Tibial artery (tissue), 4 donors: ENCODE data around the gene ADAM8.

Experiments used
- DNase-seq, 2 donors: peaks; one replicate each; pipeline ENCODE4 v3.0.0-alpha.2; 2019
- H3K27ac ChIP-seq, 2 donors: fragments of 200-600 bp; sonication (generic) in 1 of 2; 1 replicate in 1 of 2; 2 replicates in 1 of 2; pipeline ENCODE4 v1.5.1; 2018 to 2019; ENCODE audit warnings: mild to moderate bottlenecking in 1 of 2
- H3K27me3 ChIP-seq, 2 donors: fragments of 200-600 bp; sonication (generic) in 1 of 2; one replicate each; pipeline versions ENCODE4 v1.5.1 to v1.6.0; 2016 to 2019
- H3K36me3 ChIP-seq, 3 donors: fragments of 200-600 bp; sonication (generic) in 2 of 3; one replicate each; pipeline ENCODE4 v1.5.1; 2016 to 2019; ENCODE audit warnings: mild to moderate bottlenecking in 2 of 3
- H3K4me1 ChIP-seq, 4 donors: fragments of 200-600 bp; sonication (generic) in 2 of 4; 1 replicate in 3 of 4; 2 replicates in 1 of 4; pipeline ENCODE4 v1.5.1; 2016 to 2019
- H3K4me3 ChIP-seq, 2 donors: fragments of 200-600 bp; sonication (generic) in 1 of 2; 1 replicate in 1 of 2; 2 replicates in 1 of 2; pipeline ENCODE4 v1.5.1; 2018 to 2019; ENCODE audit warnings: mild to moderate bottlenecking in 2 of 2
- H3K9me3 ChIP-seq, 3 donors: fragments of 200-600 bp; sonication (generic) in 1 of 3; one replicate each; pipeline ENCODE4 v1.5.1; 2016 to 2019
- CTCF ChIP-seq, 2 experiments: fragments of 200-600 bp in 1 of 2; fragments of 450-650 bp in 1 of 2; IDR thresholded peaks; one replicate each; pipeline ENCODE4 v1.5.1; 2017 to 2019; ENCODE audit warnings: antibody characterized with exemption in 2 of 2, mild to moderate bottlenecking in 1 of 2, moderate library complexity in 1 of 2
- intact Hi-C: fragments of 100-400 bp; cut with DNase I; formaldehyde crosslinking; loops from one replicate; pipeline ENCODE4 v1.15.0; 2023; ENCODE audit warnings: low total_unique reads

ADAM8 gene

GRCh38 chr10:133247681-133248333, 28.9 kb downstream of the ADAM8 start:
- Histone ChIP-seq H3K27me3 (peaks cover 0 to 95% of the 10 kb centered on the region in 2 donors), H3K4me3 (no peak overlapping the region), H3K9me3 (no peaks in the 10 kb centered on the region), H3K4me1 (no peaks in the 10 kb centered on the region), H3K36me3 (no peaks in the 10 kb centered on the region), H3K27ac (no peak overlapping the region)
- TF ChIP-seq CTCF (IDR thresholded peaks at IDR 0.05) = no peak
- intact Hi-C loops = no loop called here
- no peak for DNase-seq

GRCh38 chr10:133246236-133246626, 30.4 kb downstream of the ADAM8 start:
- H3K4me1 ChIP-seq = no peaks in the 10 kb centered on the region
- no peak overlapping the region for H3K27ac ChIP-seq
- intact Hi-C loops = no loop called here
- H3K27me3 ChIP-seq = peaks cover 0 to 95% of the 10 kb centered on the region in 2 donors
- TF ChIP-seq CTCF (IDR thresholded peaks at IDR 0.05) = no peak
- no peak for DNase-seq
- no peaks in the 10 kb centered on the region for H3K36me3 ChIP-seq
- H3K9me3 ChIP-seq = no peaks in the 10 kb centered on the region
- H3K4me3 ChIP-seq = no peak overlapping the region

- no peak overlapping the region for H3K4me3 ChIP-seq
- intact Hi-C loops = no loop called here
- no peaks in the 10 kb centered on the region for H3K4me1 ChIP-seq
- TF ChIP-seq CTCF (IDR thresholded peaks at IDR 0.05) = no peak
- no peak overlapping the region for H3K27ac ChIP-seq
- H3K9me3 ChIP-seq = no peaks in the 10 kb centered on the region
- H3K27me3 ChIP-seq = peaks cover 0 to 97% of the 10 kb centered on the region in 2 donors
- H3K36me3 ChIP-seq = no peaks in the 10 kb centered on the region
- DNase-seq = no peak
Observed at GRCh38 chr10:133245439-133246235, 31.0 kb downstream of the ADAM8 start.

GRCh38 chr10:133243593-133243992, 33.1 kb downstream of the ADAM8 start:
- peaks cover 0 to 94% of the 10 kb centered on the region in 2 donors for H3K27me3 ChIP-seq
- no peak overlapping the region for H3K27ac ChIP-seq
- TF ChIP-seq CTCF (IDR thresholded peaks at IDR 0.05) = no peak
- DNase-seq = no peak
- no peaks in the 10 kb centered on the region for H3K4me1 ChIP-seq
- no peaks in the 10 kb centered on the region for H3K9me3 ChIP-seq
- intact Hi-C loops = no loop called here
- no peak overlapping the region for H3K4me3 ChIP-seq
- no peaks in the 10 kb centered on the region for H3K36me3 ChIP-seq

- Histone ChIP-seq H3K36me3 (no peaks in the 10 kb centered on the region), H3K4me1 (peaks cover 0 to 7% (median 3%) of the 10 kb centered on the region in 4 donors), H3K4me3 (no peak overlapping the region), H3K27me3 (peaks cover 0 to 94% of the 10 kb centered on the region in 2 donors), H3K27ac (no peak overlapping the region), H3K9me3 (no peaks in the 10 kb centered on the region)
- intact Hi-C loops = no loop called here
- no peak for TF ChIP-seq CTCF (IDR thresholded peaks at IDR 0.05)
- DNase-seq = no peak
Observed at GRCh38 chr10:133242611-133243356, 33.9 kb downstream of the ADAM8 start.
